A172 (cell line): ENCODE measurements around the gene LUC7L. TPM values are rescaled to one million over a fixed set of nuclear protein-coding genes. Genes with fewer than 3 reads are reported as not detected.

Experiments
- DNase-seq: peaks from one replicate; pipeline ENCODE4 v3.0.0-alpha.2; 2015; ENCODE audit warnings: low spot score
- total RNA-seq: library from RNA; depleted of rRNA; stranded (reverse); fragments of >200 nt; shearing (Covaris generic); gene quantifications from 2 replicates; pipeline ENCODE4 v1.2.3, GENCODE V29; 2014; rRNA removed

LUC7L gene
- total RNA-seq, 1 experiment from 2014 or later = 80.0 TPM

GRCh38 chr16:143456-143855 is 85.8 kb downstream of the LUC7L start:
- no peak for DNase-seq

GRCh38 chr16:143047-143446 is 86.2 kb downstream of the LUC7L start:
- DNase-seq = no peak

GRCh38 chr16:142405-142967 is 86.8 kb downstream of the LUC7L start:
- no peak for DNase-seq

- DNase-seq = no peak
Observed at GRCh38 chr16:140175-140857, 88.9 kb downstream of the LUC7L start.

Other genes with a start within 250 kb of the LUC7L start
- gene POLR3K, start 175.8 kb downstream of the LUC7L start, total RNA-seq = 11.7 and 15.9 TPM in 2 replicates
- gene SNRNP25, start 175.6 kb downstream of the LUC7L start, total RNA-seq = 70.8 and 84.5 TPM in 2 replicates
- gene RHBDF1, start 156.8 kb downstream of the LUC7L start, total RNA-seq = 39.3 and 43.7 TPM in 2 replicates
- 144 TPM in 2 replicates for gene MPG, start 151.2 kb downstream of the LUC7L start, total RNA-seq
- gene NPRL3, start 90.8 kb downstream of the LUC7L start, total RNA-seq = 7.3 TPM in 2 replicates
- not detected in 2 replicates for gene HBZ, start 76.8 kb downstream of the LUC7L start, total RNA-seq
- not detected in 2 replicates for gene HBM, start 63.5 kb downstream of the LUC7L start, total RNA-seq
- gene HBA2, start 56.6 kb downstream of the LUC7L start, total RNA-seq = not detected in 2 replicates
- not detected in 2 replicates for gene HBA1, start 52.8 kb downstream of the LUC7L start, total RNA-seq
- gene HBQ1, start 49.0 kb downstream of the LUC7L start, total RNA-seq = not detected in 2 replicates
- 72.1 and 106 TPM in 2 replicates for gene FAM234A, start 5.4 kb upstream of the LUC7L start, total RNA-seq
- 0.07 TPM in 1 of 2 replicates, not detected in the other for gene RGS11, start 46.5 kb upstream of the LUC7L start, total RNA-seq
- 1.1 and 4.0 TPM in 2 replicates for gene ARHGDIG, start 51.1 kb upstream of the LUC7L start, total RNA-seq
- gene PDIA2, start 53.7 kb upstream of the LUC7L start, total RNA-seq = 0.29 and 0.41 TPM in 2 replicates
- 39.0 and 50.5 TPM in 2 replicates for gene AXIN1, start 123.3 kb upstream of the LUC7L start, total RNA-seq
- 234 and 252 TPM in 2 replicates for gene MRPL28, start 141.1 kb upstream of the LUC7L start, total RNA-seq
- 46.6 and 58.5 TPM in 2 replicates for gene PGAP6, start 152.5 kb upstream of the LUC7L start, total RNA-seq
- 161 and 179 TPM in 2 replicates for gene NME4, start 167.8 kb upstream of the LUC7L start, total RNA-seq
- 8.1 and 12.5 TPM in 2 replicates for gene DECR2, start 172.4 kb upstream of the LUC7L start, total RNA-seq
- 22.0 and 27.4 TPM in 2 replicates for gene RAB11FIP3, start 196.2 kb upstream of the LUC7L start, total RNA-seq